ENCODE results near the gene VCP.

Gene VCP

GRCh38 chr9:35033101-35033500, 39.3 kb downstream of the VCP start:
- no peak overlapping the region for H3K4me3 ChIP-seq (ENCODE audit: low read length, poor library complexity, severe bottlenecking)
- H3K9ac ChIP-seq (ENCODE audit: low read depth, low read length, poor library complexity, severe bottlenecking), result no peak overlapping the region

GRCh38 chr9:35029852-35030251, 42.6 kb downstream of the VCP start:
- peak overlapping the region; percentile 18 for H3K4me2 ChIP-seq (ENCODE audit: low read depth, low read length, poor library complexity, severe bottlenecking)
- H3F3A ChIP-seq (ENCODE audit: low read depth), result peaks cover 14% of the 10 kb centered on the region
- H3K79me2 ChIP-seq (ENCODE audit: insufficient read depth, low read length), result no peaks in the 10 kb centered on the region
- H3K4me3 ChIP-seq (ENCODE audit: low read length, poor library complexity, severe bottlenecking), result no peak overlapping the region
- no peaks in the 10 kb centered on the region for H3K36me3 ChIP-seq (ENCODE audit: insufficient read depth, low read length)
- no peaks in the 10 kb centered on the region for H4K20me1 ChIP-seq (ENCODE audit: insufficient read depth, low read length, poor library complexity, severe bottlenecking)
- no peak overlapping the region for H3K9ac ChIP-seq (ENCODE audit: low read depth, low read length, poor library complexity, severe bottlenecking)
- H3K9me3 ChIP-seq (ENCODE audit: insufficient read depth, low read depth, low read length), result no peaks in the 10 kb centered on the region
- no peaks in the 10 kb centered on the region for H3K27me3 ChIP-seq (ENCODE audit: insufficient read depth, low read length, poor library complexity, severe bottlenecking)
- 0 out of 2 replicates have a peak overlapping the region, but pooled peaks have one; percentile 25 for H2AFZ ChIP-seq (ENCODE audit: low read length)
- H3K4me1 ChIP-seq (ENCODE audit: insufficient read depth, low read length, poor library complexity, severe bottlenecking), result peaks cover 44% of the 10 kb centered on the region
- no peaks in the 10 kb centered on the region for H3K9me2 ChIP-seq (replicated peaks; ENCODE audit: low read depth, low read length)
- TF ChIP-seq CTCF (conservative IDR thresholded peaks at IDR 0.05; ENCODE audit: low read length) (no peak), EZH2phosphoT487 (IDR thresholded peaks at IDR 0.05; ENCODE audit: borderline replicate concordance) (no peak)

More at GRCh38 chr9:35033101-35033500, 39.3 kb downstream of the VCP start:
- Histone ChIP-seq H3K4me1 (ENCODE audit: insufficient read depth, low read length, poor library complexity, severe bottlenecking) (peaks cover 12% of the 10 kb centered on the region), H2AFZ (ENCODE audit: low read length) (no peak overlapping the region), H3K9me2 (replicated peaks; ENCODE audit: low read depth, low read length) (no peaks in the 10 kb centered on the region), H3K9me3 (ENCODE audit: insufficient read depth, low read depth, low read length) (no peaks in the 10 kb centered on the region), H4K20me1 (ENCODE audit: insufficient read depth, low read length, poor library complexity, severe bottlenecking) (no peaks in the 10 kb centered on the region), H3K79me2 (ENCODE audit: insufficient read depth, low read length) (no peaks in the 10 kb centered on the region), H3K27me3 (ENCODE audit: insufficient read depth, low read length, poor library complexity, severe bottlenecking) (no peaks in the 10 kb centered on the region), H3K4me2 (ENCODE audit: low read depth, low read length, poor library complexity, severe bottlenecking) (no peak overlapping the region), H3F3A (ENCODE audit: low read depth) (no peaks in the 10 kb centered on the region), H3K36me3 (ENCODE audit: insufficient read depth, low read length) (no peaks in the 10 kb centered on the region)
- TF ChIP-seq EZH2phosphoT487 (IDR thresholded peaks at IDR 0.05; ENCODE audit: borderline replicate concordance), result no peak
- TF ChIP-seq CTCF (conservative IDR thresholded peaks at IDR 0.05; ENCODE audit: low read length), result no peak

GRCh38 chr9:35029241-35029640, 43.2 kb downstream of the VCP start:
- Histone ChIP-seq H3K27me3 (ENCODE audit: insufficient read depth, low read length, poor library complexity, severe bottlenecking) (no peaks in the 10 kb centered on the region), H2AFZ (ENCODE audit: low read length) (no peak overlapping the region), H3K4me2 (ENCODE audit: low read depth, low read length, poor library complexity, severe bottlenecking) (no peak overlapping the region), H3K4me3 (ENCODE audit: low read length, poor library complexity, severe bottlenecking) (no peak overlapping the region), H3K9ac (ENCODE audit: low read depth, low read length, poor library complexity, severe bottlenecking) (no peak overlapping the region), H4K20me1 (ENCODE audit: insufficient read depth, low read length, poor library complexity, severe bottlenecking) (no peaks in the 10 kb centered on the region), H3F3A (ENCODE audit: low read depth) (peaks cover 14% of the 10 kb centered on the region), H3K9me2 (replicated peaks; ENCODE audit: low read depth, low read length) (no peaks in the 10 kb centered on the region), H3K4me1 (ENCODE audit: insufficient read depth, low read length, poor library complexity, severe bottlenecking) (peaks cover 50% of the 10 kb centered on the region), H3K9me3 (ENCODE audit: insufficient read depth, low read depth, low read length) (no peaks in the 10 kb centered on the region), H3K36me3 (ENCODE audit: insufficient read depth, low read length) (no peaks in the 10 kb centered on the region), H3K79me2 (ENCODE audit: insufficient read depth, low read length) (no peaks in the 10 kb centered on the region)
- TF ChIP-seq CTCF (conservative IDR thresholded peaks at IDR 0.05; ENCODE audit: low read length), result no peak
- TF ChIP-seq EZH2phosphoT487 (IDR thresholded peaks at IDR 0.05; ENCODE audit: borderline replicate concordance), result no peak

Measured in Loucy (cell line).